HepG2 (cell line): ENCODE data around the gene GRB2. TPM values are rescaled to one million over a fixed set of nuclear protein-coding genes. Genes with fewer than 3 reads are reported as not detected.

ENCODE experiments used
- JDP2 ChIP-seq: sonication (generic); formaldehyde crosslinking; IDR thresholded peaks from 2 replicates; pipeline ENCODE4 v1.8.1; 2022; ENCODE audit warnings: missing genetic modification reagents, borderline replicate concordance
- MAFK ChIP-seq, 2 experiments: IDR thresholded peaks in 1 of 2; conservative IDR thresholded peaks in 1 of 2; 2 replicates each; pipeline ENCODE4 v1.6.1; 2011; ENCODE audit warnings: improper control_type of control experiment in 2 of 2, low read length in 2 of 2
- SIX4 ChIP-seq: sonication (generic); formaldehyde crosslinking; IDR thresholded peaks from 2 replicates; pipeline ENCODE4 v1.4.0; 2020; ENCODE audit warnings: missing genetic modification reagents
- SNAPC2 ChIP-seq: sonication (generic); formaldehyde crosslinking; IDR thresholded peaks from 2 replicates; pipeline ENCODE4 v1.8.1; 2022; ENCODE audit warnings: mild to moderate bottlenecking, missing genetic modification reagents
- ZFP41 ChIP-seq: sonication (generic); formaldehyde crosslinking; IDR thresholded peaks from 2 replicates; pipeline ENCODE4 v1.4.0; 2020; ENCODE audit warnings: mild to moderate bottlenecking, missing genetic modification reagents, borderline replicate concordance
- ZNF746 ChIP-seq: sonication (generic); formaldehyde crosslinking; IDR thresholded peaks from 2 replicates; pipeline ENCODE4 v1.8.0; 2022; ENCODE audit warnings: mild to moderate bottlenecking, missing genetic modification reagents
- polyA plus RNA-seq, 8 experiments: library from polyadenylated mRNA; depleted of rRNA in 3 of 8; stranded (reverse) in 7 of 8; unstranded in 1 of 8; fragments of >200 nt; fragmentation: Illumina TruSeq in 4 of 8; extraction: Trizol in 4 of 8; gene quantifications; 2 replicates each; pipeline versions ENCODE4 v1.2.1 to v1.2.3, GENCODE V29; 2011 to 2016; ENCODE audit warnings: low read depth in 4 of 8, missing spikeins in 1 of 8, mixed read lengths in 1 of 8; ENCODE audit not compliant: insufficient read depth in 1 of 8
- total RNA-seq, 5 experiments: library from RNA; depleted of rRNA; stranded (reverse); fragments of >200 nt; fragmentation: Illumina TruSeq; extraction: Trizol; gene quantifications; 2 replicates each; pipeline ENCODE4 v1.2.3, GENCODE V29; 2016; ENCODE audit warnings: low read depth in 1 of 5
- TF ChIP-seq, protein P1 (sequence below): sonication (generic); formaldehyde crosslinking; IDR thresholded peaks from 2 replicates; pipeline ENCODE4 v1.4.0; 2020; ENCODE audit warnings: missing genetic modification reagents
- TF ChIP-seq, protein P2 (sequence below): sonication (generic); formaldehyde crosslinking; IDR thresholded peaks from 2 replicates; pipeline ENCODE4 v1.8.0; 2022; ENCODE audit warnings: missing genetic modification reagents, mild to moderate bottlenecking, moderate library complexity, borderline replicate concordance
- TF ChIP-seq, protein P3 (sequence below): sonication (generic); formaldehyde crosslinking; IDR thresholded peaks from one replicate; pipeline ENCODE4 v1.5.1; 2020; ENCODE audit warnings: mild to moderate bottlenecking, missing genetic modification reagents; ENCODE audit errors: not compliant biosample characterization

GRB2 gene
- total and polyA plus RNA-seq, 2 of the 13 experiments (the other 11 are each of a cell fraction or from before 2014, with no cell fraction given) = 84.6 to 92.3 TPM

DNA sequence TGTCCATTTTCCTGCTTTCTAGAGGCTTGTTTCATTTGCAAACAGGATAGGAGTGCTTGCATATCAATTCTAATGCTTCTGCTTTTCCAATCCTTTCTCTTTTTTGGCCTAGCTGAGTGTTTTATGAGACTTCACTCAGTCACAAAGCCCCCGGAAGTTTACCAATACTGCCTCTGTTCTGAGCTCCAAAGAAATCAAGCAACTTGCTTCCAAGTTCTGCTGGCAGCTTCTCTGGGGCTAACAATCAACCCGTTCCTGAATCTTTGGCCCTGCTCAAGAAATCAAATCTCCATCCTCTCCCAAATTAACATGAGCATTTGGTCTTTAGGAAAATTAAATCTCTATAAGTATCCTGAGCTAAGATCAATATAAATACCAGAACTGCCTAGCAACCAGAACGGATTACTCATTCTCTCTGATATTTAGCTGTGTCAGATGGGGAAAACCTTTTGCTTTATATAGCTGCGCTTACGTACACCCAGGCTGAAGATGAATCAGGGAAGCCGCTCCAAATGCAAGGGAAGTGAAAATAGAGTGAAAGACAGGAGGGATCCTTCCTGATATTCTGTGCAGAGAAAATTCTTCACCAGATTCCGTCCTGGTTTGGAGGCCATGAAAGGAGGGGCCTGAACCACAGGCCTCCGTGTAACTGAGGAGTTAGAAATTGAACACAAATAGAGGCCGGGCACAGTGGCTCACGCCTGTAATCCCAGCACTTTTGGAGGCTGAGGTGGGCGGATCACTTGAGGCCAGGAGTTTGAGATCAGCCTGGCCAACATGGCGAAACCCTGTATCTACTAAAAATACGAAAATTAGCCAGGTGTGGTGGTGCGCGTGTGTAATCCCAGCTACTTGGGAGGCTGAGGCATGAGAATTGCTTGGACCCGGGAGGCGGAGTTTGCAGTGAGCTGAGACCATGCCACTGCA, 23.3 kb upstream of the GRB2 start (continued):
- TF ChIP-seq, protein P1, sequence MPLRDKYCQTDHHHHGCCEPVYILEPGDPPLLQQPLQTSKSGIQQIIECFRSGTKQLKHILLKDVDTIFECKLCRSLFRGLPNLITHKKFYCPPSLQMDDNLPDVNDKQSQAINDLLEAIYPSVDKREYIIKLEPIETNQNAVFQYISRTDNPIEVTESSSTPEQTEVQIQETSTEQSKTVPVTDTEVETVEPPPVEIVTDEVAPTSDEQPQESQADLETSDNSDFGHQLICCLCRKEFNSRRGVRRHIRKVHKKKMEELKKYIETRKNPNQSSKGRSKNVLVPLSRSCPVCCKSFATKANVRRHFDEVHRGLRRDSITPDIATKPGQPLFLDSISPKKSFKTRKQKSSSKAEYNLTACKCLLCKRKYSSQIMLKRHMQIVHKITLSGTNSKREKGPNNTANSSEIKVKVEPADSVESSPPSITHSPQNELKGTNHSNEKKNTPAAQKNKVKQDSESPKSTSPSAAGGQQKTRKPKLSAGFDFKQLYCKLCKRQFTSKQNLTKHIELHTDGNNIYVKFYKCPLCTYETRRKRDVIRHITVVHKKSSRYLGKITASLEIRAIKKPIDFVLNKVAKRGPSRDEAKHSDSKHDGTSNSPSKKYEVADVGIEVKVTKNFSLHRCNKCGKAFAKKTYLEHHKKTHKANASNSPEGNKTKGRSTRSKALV (CRISPR knock-in tag) = peak; percentile 64; the same call in 1 of the 2 replicates
- no peak for TF ChIP-seq JDP2
- TF ChIP-seq, protein P2, sequence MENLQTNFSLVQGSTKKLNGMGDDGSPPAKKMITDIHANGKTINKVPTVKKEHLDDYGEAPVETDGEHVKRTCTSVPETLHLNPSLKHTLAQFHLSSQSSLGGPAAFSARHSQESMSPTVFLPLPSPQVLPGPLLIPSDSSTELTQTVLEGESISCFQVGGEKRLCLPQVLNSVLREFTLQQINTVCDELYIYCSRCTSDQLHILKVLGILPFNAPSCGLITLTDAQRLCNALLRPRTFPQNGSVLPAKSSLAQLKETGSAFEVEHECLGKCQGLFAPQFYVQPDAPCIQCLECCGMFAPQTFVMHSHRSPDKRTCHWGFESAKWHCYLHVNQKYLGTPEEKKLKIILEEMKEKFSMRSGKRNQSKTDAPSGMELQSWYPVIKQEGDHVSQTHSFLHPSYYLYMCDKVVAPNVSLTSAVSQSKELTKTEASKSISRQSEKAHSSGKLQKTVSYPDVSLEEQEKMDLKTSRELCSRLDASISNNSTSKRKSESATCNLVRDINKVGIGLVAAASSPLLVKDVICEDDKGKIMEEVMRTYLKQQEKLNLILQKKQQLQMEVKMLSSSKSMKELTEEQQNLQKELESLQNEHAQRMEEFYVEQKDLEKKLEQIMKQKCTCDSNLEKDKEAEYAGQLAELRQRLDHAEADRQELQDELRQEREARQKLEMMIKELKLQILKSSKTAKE (CRISPR knock-in tag) = no peak
- no peak for TF ChIP-seq ZFP41 (CRISPR knock-in tag)
- no peak for TF ChIP-seq ZNF746 (CRISPR knock-in tag)
- no peak for TF ChIP-seq SIX4 (CRISPR knock-in tag)
- no peak for TF ChIP-seq SNAPC2 (CRISPR knock-in tag)
- TF ChIP-seq, protein P3, sequence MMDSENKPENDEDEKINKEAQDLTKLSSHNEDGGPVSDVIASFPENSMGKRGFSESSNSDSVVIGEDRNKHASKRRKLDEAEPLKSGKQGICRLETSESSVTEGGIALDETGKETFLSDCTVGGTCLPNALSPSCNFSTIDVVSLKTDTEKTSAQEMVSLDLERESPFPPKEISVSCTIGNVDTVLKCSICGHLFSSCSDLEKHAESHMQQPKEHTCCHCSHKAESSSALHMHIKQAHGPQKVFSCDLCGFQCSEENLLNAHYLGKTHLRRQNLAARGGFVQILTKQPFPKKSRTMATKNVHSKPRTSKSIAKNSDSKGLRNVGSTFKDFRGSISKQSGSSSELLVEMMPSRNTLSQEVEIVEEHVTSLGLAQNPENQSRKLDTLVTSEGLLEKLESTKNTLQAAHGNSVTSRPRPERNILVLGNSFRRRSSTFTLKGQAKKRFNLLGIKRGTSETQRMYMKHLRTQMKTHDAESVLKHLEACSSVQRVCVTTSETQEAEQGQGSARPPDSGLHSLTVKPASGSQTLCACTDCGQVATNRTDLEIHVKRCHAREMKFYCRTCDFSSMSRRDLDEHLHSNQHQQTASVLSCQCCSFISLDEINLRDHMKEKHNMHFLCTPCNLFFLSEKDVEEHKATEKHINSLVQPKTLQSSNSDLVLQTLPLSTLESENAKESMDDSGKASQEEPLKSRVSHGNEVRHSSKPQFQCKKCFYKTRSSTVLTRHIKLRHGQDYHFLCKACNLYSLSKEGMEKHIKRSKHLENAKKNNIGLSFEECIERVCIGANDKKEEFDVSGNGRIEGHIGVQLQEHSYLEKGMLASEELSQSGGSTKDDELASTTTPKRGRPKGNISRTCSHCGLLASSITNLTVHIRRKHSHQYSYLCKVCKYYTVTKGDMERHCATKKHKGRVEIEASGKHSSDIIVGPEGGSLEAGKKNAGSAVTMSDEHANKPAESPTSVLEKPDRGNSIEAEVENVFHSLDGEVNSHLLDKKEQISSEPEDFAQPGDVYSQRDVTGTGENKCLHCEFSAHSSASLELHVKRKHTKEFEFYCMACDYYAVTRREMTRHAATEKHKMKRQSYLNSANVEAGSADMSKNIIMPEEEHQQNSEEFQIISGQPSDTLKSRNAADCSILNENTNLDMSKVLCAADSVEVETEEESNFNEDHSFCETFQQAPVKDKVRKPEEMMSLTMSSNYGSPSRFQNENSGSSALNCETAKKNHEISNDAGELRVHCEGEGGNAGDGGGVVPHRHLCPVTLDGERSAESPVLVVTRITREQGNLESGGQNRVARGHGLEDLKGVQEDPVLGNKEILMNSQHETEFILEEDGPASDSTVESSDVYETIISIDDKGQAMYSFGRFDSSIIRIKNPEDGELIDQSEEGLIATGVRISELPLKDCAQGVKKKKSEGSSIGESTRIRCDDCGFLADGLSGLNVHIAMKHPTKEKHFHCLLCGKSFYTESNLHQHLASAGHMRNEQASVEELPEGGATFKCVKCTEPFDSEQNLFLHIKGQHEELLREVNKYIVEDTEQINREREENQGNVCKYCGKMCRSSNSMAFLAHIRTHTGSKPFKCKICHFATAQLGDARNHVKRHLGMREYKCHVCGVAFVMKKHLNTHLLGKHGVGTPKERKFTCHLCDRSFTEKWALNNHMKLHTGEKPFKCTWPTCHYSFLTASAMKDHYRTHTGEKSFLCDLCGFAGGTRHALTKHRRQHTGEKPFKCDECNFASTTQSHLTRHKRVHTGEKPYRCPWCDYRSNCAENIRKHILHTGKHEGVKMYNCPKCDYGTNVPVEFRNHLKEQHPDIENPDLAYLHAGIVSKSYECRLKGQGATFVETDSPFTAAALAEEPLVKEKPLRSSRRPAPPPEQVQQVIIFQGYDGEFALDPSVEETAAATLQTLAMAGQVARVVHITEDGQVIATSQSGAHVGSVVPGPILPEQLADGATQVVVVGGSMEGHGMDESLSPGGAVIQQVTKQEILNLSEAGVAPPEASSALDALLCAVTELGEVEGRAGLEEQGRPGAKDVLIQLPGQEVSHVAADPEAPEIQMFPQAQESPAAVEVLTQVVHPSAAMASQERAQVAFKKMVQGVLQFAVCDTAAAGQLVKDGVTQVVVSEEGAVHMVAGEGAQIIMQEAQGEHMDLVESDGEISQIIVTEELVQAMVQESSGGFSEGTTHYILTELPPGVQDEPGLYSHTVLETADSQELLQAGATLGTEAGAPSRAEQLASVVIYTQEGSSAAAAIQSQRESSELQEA (CRISPR knock-in tag) = no peak
- peak; percentile 15 to 39; a peak in 2 of 4 replicates for TF ChIP-seq MAFK (conservative IDR thresholded peaks at IDR 0.05 in 1 of 2, IDR thresholded peaks at IDR 0.05 in 1 of 2; ENCODE audit: low read length in 2 of 2)
